ENCODE data around the gene LOXL1. TPM values are rescaled to one million over a fixed set of nuclear protein-coding genes. Genes with fewer than 3 reads are reported as not detected.

Gene LOXL1
- total and polyA plus RNA-seq, 2 of the 13 experiments (the other 11 are each of a cell fraction or from before 2014, with no cell fraction given) = 0.51 to 1.3 TPM

DNA sequence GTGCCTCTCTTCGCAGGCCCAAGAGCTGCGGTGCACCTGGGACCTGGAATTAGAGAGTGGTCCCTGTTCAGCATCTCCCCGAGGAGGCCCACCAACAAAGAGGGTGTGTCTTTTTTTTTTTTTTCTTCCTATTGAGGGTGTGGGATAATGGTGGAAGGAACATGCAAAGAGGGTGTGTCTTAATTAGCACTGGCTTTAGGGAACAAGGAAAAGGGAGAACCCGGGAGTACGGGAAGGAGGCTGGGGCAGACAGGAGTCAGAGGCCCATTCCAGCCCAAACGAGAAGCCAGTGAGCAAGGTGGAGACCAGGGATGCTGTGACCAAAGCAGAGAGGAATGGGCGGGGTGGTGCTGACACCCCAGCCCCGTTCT, 429 bp upstream of the LOXL1 start:
- no peak overlapping the region for H3K27ac ChIP-seq (ENCODE audit: extremely low read length, insufficient read depth, low read length)

More for the DNA sequence above, 429 bp upstream of the LOXL1 start:
- H3K4me2 ChIP-seq (ENCODE audit: low read depth, low read length) = no peak overlapping the region
- no peaks in the 10 kb centered on the region for H3K36me3 ChIP-seq (replicated peaks in 1 of 2; ENCODE audit: control insufficient read depth in 1 of 2, insufficient read depth in 2 of 2, low read length in 2 of 2)
- TF ChIP-seq, protein P1, sequence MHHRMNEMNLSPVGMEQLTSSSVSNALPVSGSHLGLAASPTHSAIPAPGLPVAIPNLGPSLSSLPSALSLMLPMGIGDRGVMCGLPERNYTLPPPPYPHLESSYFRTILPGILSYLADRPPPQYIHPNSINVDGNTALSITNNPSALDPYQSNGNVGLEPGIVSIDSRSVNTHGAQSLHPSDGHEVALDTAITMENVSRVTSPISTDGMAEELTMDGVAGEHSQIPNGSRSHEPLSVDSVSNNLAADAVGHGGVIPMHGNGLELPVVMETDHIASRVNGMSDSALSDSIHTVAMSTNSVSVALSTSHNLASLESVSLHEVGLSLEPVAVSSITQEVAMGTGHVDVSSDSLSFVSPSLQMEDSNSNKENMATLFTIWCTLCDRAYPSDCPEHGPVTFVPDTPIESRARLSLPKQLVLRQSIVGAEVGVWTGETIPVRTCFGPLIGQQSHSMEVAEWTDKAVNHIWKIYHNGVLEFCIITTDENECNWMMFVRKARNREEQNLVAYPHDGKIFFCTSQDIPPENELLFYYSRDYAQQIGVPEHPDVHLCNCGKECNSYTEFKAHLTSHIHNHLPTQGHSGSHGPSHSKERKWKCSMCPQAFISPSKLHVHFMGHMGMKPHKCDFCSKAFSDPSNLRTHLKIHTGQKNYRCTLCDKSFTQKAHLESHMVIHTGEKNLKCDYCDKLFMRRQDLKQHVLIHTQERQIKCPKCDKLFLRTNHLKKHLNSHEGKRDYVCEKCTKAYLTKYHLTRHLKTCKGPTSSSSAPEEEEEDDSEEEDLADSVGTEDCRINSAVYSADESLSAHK (CRISPR knock-in tag; IDR thresholded peaks at IDR 0.05; ENCODE audit: borderline replicate concordance) = no peak
- TF ChIP-seq ZNF430 (CRISPR knock-in tag; IDR thresholded peaks at IDR 0.05) (no peak), ZNF414 (CRISPR knock-in tag; IDR thresholded peaks at IDR 0.05) (no peak), ATM (IDR thresholded peaks at IDR 0.05; ENCODE audit: borderline replicate concordance) (no peak)
- TF ChIP-seq, protein P2, sequence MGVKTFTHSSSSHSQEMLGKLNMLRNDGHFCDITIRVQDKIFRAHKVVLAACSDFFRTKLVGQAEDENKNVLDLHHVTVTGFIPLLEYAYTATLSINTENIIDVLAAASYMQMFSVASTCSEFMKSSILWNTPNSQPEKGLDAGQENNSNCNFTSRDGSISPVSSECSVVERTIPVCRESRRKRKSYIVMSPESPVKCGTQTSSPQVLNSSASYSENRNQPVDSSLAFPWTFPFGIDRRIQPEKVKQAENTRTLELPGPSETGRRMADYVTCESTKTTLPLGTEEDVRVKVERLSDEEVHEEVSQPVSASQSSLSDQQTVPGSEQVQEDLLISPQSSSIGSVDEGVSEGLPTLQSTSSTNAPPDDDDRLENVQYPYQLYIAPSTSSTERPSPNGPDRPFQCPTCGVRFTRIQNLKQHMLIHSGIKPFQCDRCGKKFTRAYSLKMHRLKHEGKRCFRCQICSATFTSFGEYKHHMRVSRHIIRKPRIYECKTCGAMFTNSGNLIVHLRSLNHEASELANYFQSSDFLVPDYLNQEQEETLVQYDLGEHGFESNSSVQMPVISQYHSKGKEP (CRISPR knock-in tag; IDR thresholded peaks at IDR 0.05) = no peak
- no TSS peak for BruUV-seq (replicated peaks)
- intact Hi-C loops (cut with micrococcal nuclease; ENCODE audit: unreplicated experiment) = no loop called here
- peaks cover 6% of the 10 kb centered on the region; the same call in 1 of the 2 replicates for H3K4me1 ChIP-seq (ENCODE audit: insufficient read depth, low read length)
- no peak for FAIRE-seq
- DNase-seq (ENCODE audit: low spot score) = no peak
- 64% methylated on average over 8 of the region's 8 CpGs for WGBS (ENCODE audit: low lambda C conversion rate)
- H3K79me2 ChIP-seq (ENCODE audit: insufficient read depth, low read length) = no peaks in the 10 kb centered on the region
- H3K9me3 ChIP-seq (ENCODE audit: low read length) = no peaks in the 10 kb centered on the region
- ChIA-PET CTCF (ENCODE audit: low intra/inter-chr PET ratio, low total read pairs) (no interaction called here), POLR2A (no interaction called here)
- H2AFZ ChIP-seq (ENCODE audit: low read length) = no peak overlapping the region
- no peak for ATAC-seq
- no peak overlapping the region for H3K4me3 ChIP-seq (replicated peaks in 1 of 3; ENCODE audit: insufficient read depth in 1 of 3, low read depth in 2 of 3, low read length in 3 of 3)
- no peak overlapping the region for H3K9ac ChIP-seq (ENCODE audit: insufficient read depth, low read depth, low read length)
- peaks cover 3 to 52% of the 10 kb centered on the region in 2 experiments; a peak in 3 of 5 replicates for H3K27me3 ChIP-seq (ENCODE audit: control insufficient read depth in 1 of 2, insufficient read depth in 2 of 2, low read length in 2 of 2)
- in situ Hi-C loops (cut with HindIII; ENCODE audit: extremely low pct_ligation_motif_present, low pct_unique_long_range_greater_than_20kb) = no loop called here
- H4K20me1 ChIP-seq (ENCODE audit: insufficient read depth, low read length) = no peaks in the 10 kb centered on the region
